Endothelial cell of umbilical vein (primary cell): ENCODE measurements around the gene FBXW9.

Experiments
- POLR2AphosphoS5 ChIP-seq: IDR thresholded peaks from 2 replicates; pipeline ENCODE4 v1.6.1; 2012; ENCODE audit warnings: low read depth, mild to moderate bottlenecking, control low read depth, low read length, moderate library complexity; ENCODE audit not compliant: insufficient read depth
- TF ChIP-seq, protein P1 (sequence below), 2 donors: IDR thresholded peaks; 1 replicate in 1 of 2; 2 replicates in 1 of 2; pipeline ENCODE4 v1.5.1; 2011; ENCODE audit warnings: low read length in 2 of 2, mild to moderate bottlenecking in 2 of 2, moderate library complexity in 2 of 2, control low read depth in 1 of 2, inconsistent platforms in 1 of 2, low read depth in 1 of 2; ENCODE audit not compliant: insufficient read depth in 1 of 2; ENCODE audit errors: extremely low read depth in 1 of 2

DNA sequence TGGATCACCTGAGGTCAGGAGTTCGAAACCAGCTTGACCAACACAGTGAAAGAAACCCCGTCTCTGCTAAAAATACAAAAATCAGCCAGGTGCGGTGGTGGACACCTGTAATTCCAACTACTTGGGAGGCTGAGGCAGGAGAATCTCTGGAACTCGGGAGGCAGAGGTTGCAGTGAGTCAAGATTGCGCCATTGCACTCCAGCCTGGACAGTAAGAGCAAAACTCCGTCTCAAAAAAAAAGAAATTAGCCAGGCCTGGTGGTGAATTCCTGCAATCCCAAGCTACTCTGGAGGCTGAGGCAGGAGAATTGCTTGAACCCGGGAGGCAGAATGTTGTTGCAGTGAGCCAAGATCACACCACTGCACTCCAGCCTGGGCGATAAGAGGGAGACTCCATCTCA lies 12.2 kb upstream of the FBXW9 start:
- TF ChIP-seq, protein P1, sequence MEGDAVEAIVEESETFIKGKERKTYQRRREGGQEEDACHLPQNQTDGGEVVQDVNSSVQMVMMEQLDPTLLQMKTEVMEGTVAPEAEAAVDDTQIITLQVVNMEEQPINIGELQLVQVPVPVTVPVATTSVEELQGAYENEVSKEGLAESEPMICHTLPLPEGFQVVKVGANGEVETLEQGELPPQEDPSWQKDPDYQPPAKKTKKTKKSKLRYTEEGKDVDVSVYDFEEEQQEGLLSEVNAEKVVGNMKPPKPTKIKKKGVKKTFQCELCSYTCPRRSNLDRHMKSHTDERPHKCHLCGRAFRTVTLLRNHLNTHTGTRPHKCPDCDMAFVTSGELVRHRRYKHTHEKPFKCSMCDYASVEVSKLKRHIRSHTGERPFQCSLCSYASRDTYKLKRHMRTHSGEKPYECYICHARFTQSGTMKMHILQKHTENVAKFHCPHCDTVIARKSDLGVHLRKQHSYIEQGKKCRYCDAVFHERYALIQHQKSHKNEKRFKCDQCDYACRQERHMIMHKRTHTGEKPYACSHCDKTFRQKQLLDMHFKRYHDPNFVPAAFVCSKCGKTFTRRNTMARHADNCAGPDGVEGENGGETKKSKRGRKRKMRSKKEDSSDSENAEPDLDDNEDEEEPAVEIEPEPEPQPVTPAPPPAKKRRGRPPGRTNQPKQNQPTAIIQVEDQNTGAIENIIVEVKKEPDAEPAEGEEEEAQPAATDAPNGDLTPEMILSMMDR (IDR thresholded peaks at IDR 0.05; ENCODE audit: extremely low read depth in 1 of 2, insufficient read depth in 1 of 2, low read depth in 1 of 2, low read length in 2 of 2) = no peak
- TF ChIP-seq POLR2AphosphoS5 = no peak
